Upper lobe of right lung (tissue), 1 donor: ENCODE data around the gene EFR3B. TPM values are rescaled to one million over a fixed set of nuclear protein-coding genes. Genes with fewer than 3 reads are reported as not detected.
A peak's percentile ranks its signal among the peaks of the same experiment; 100 is the strongest.
"Not testable (repeated sequence)": the region's sequence is repeated elsewhere in the genome, so short reads cannot be mapped to it uniquely, and the experiment has no call there.

ENCODE experiments used
- ATAC-seq: fragments of 200-7000 bp; cut with Tn5 transposase; one replicate; pipeline ENCODE4 v1.9.1; 2020; ENCODE audit warnings: mild to moderate bottlenecking, moderate library complexity
- DNase-seq: peaks from one replicate; pipeline ENCODE4 v3.0.0-alpha.2; 2020
- H3K27ac ChIP-seq: fragments of 200-600 bp; one replicate; pipeline ENCODE4 v1.8.0; 2022
- H3K27me3 ChIP-seq: fragments of 200-600 bp; one replicate; pipeline ENCODE4 v1.8.0; 2022; ENCODE audit warnings: mild to moderate bottlenecking
- H3K36me3 ChIP-seq: fragments of 200-600 bp; one replicate; pipeline ENCODE4 v1.8.0; 2022
- H3K4me1 ChIP-seq: fragments of 200-600 bp; one replicate; pipeline ENCODE4 v1.8.0; 2022
- H3K4me3 ChIP-seq: fragments of 200-600 bp; one replicate; pipeline ENCODE4 v1.8.0; 2022; ENCODE audit warnings: mild to moderate bottlenecking
- H3K9me3 ChIP-seq: fragments of 200-600 bp; one replicate; pipeline ENCODE4 v1.8.0; 2022
- CTCF ChIP-seq: fragments of 200-600 bp; IDR thresholded peaks from one replicate; pipeline ENCODE4 v1.8.0; 2022; ENCODE audit warnings: antibody characterized with exemption
- intact Hi-C: fragments of 100-400 bp; cut with DNase I; formaldehyde crosslinking; loops from one replicate; pipeline ENCODE4 v1.11.0; 2022
- total RNA-seq: library from RNA; stranded (reverse); fragmentation: NEBNext Ultra II Directional; extraction: Animal tissue kit (Norgen Biotek cat#: 25700); gene quantifications from one replicate; pipeline ENCODE4 v1.2.1, GENCODE V29; 2021
- donor health status: DM: no; HTN: yes; CAD: no; lungs with severe emphysema.

Gene EFR3B
- total RNA-seq, 1 donor from 2014 or later = 10.7 TPM

- H3K4me3 ChIP-seq = no peak overlapping the region
- H3K36me3 ChIP-seq = no peaks in the 10 kb centered on the region
- DNase-seq (no peak), ATAC-seq (peak; percentile 8)
- no peaks in the 10 kb centered on the region for H3K27me3 ChIP-seq
- peaks cover 7% of the 10 kb centered on the region for H3K4me1 ChIP-seq
- H3K9me3 ChIP-seq = no peaks in the 10 kb centered on the region
- TF ChIP-seq CTCF = no peak
- intact Hi-C loops = no loop called here
- no peak overlapping the region for H3K27ac ChIP-seq
These were observed 48.9 kb downstream of the EFR3B start for GRCh38 chr2:25090801-25091200.

- TF ChIP-seq CTCF = no peak
- Histone ChIP-seq H3K9me3 (no peaks in the 10 kb centered on the region), H3K27me3 (no peaks in the 10 kb centered on the region), H3K4me1 (peaks cover 7% of the 10 kb centered on the region), H3K27ac (no peak overlapping the region), H3K4me3 (no peak overlapping the region), H3K36me3 (no peaks in the 10 kb centered on the region)
- intact Hi-C loops = no loop called here
- DNase-seq = no peak
- no peak for ATAC-seq
These were observed 49.4 kb downstream of the EFR3B start for GRCh38 chr2:25091265-25091664.

- TF ChIP-seq CTCF = no peak
- H3K27me3 ChIP-seq = no peaks in the 10 kb centered on the region
- H3K27ac ChIP-seq = no peak overlapping the region
- intact Hi-C loops = no loop called here
- peaks cover 5% of the 10 kb centered on the region for H3K4me1 ChIP-seq
- H3K36me3 ChIP-seq = no peaks in the 10 kb centered on the region
- no peaks in the 10 kb centered on the region for H3K9me3 ChIP-seq
- ATAC-seq = no peak
- H3K4me3 ChIP-seq = no peak overlapping the region
- no peak for DNase-seq
These were observed 56.2 kb downstream of the EFR3B start for GRCh38 chr2:25098056-25098455.

- intact Hi-C loops = no loop called here
- Histone ChIP-seq H3K4me1 (peaks cover 5% of the 10 kb centered on the region), H3K9me3 (no peaks in the 10 kb centered on the region), H3K27ac (peak overlapping the region; percentile 55), H3K36me3 (no peaks in the 10 kb centered on the region), H3K27me3 (no peaks in the 10 kb centered on the region), H3K4me3 (no peak overlapping the region)
- TF ChIP-seq CTCF = no peak
- ATAC-seq = peak; percentile 58
- no peak for DNase-seq
These were observed 57.0 kb downstream of the EFR3B start for GRCh38 chr2:25098670-25099486.

- ATAC-seq, H3K9me3 ChIP-seq, H3K36me3 ChIP-seq, H3K4me1 ChIP-seq, H3K27me3 ChIP-seq, DNase-seq, H3K27ac ChIP-seq, intact Hi-C loops, H3K4me3 ChIP-seq: not testable (repeated sequence)
These were observed 60.5 kb downstream of the EFR3B start for GRCh38 chr2:25102352-25102751.

- no peak for ATAC-seq
- Histone ChIP-seq H3K27me3 (no peaks in the 10 kb centered on the region), H3K4me3 (no peak overlapping the region), H3K27ac (no peak overlapping the region), H3K4me1 (peaks cover 5% of the 10 kb centered on the region), H3K9me3 (no peaks in the 10 kb centered on the region), H3K36me3 (no peaks in the 10 kb centered on the region)
- DNase-seq = no peak
- intact Hi-C loops = no loop called here
- no peak for TF ChIP-seq CTCF
These were observed 61.5 kb downstream of the EFR3B start for GRCh38 chr2:25103287-25103871.
